Measurements from ENCODE around the gene GULP1.

GRCh38 chr2:188580738-188581137 is 289.1 kb downstream of the GULP1 start:
- TF ChIP-seq TP53 (CRISPR knock-in tag; IDR thresholded peaks at IDR 0.05) = no peak
- TF ChIP-seq SP1 (CRISPR knock-in tag; conservative IDR thresholded peaks at IDR 0.05) = no peak
- no peak for TF ChIP-seq MAX (CRISPR knock-in tag; IDR thresholded peaks at IDR 0.05)

Data from WTC11 (cell line).